Measurements from ENCODE around the gene PPM1H.

PPM1H gene

GRCh38 chr12:62912644-62913043 is 22.3 kb downstream of the PPM1H start:
- no peaks in the 10 kb centered on the region for H3K9me3 ChIP-seq (ENCODE audit: control insufficient read depth in 5 of 5, low read length in 5 of 5)
- H3K27me3 ChIP-seq (ENCODE audit: control insufficient read depth in 5 of 5, insufficient read depth in 4 of 5, low read length in 5 of 5) = no peaks in the 10 kb centered on the region
- H3K27ac ChIP-seq (ENCODE audit: low read depth, low read length) = no peak overlapping the region
- H3K9ac ChIP-seq (ENCODE audit: low read length in 5 of 5) = no peak overlapping the region
- no peaks in the 10 kb centered on the region for H3K36me3 ChIP-seq (ENCODE audit: control insufficient read depth in 5 of 5, insufficient read depth in 5 of 5, low read length in 5 of 5)
- H3K4me1 ChIP-seq (ENCODE audit: control insufficient read depth in 5 of 5, insufficient read depth in 5 of 5, low read length in 5 of 5) = peaks cover 0 to 4% (median 0%) of the 10 kb centered on the region in 5 donors
- H3K4me3 ChIP-seq (ENCODE audit: low read depth in 1 of 5, low read length in 5 of 5) = no peak overlapping the region

GRCh38 chr12:62911286-62911685 is 23.7 kb downstream of the PPM1H start:
- peaks cover 0 to 4% (median 0%) of the 10 kb centered on the region in 5 donors for H3K4me1 ChIP-seq (ENCODE audit: control insufficient read depth in 5 of 5, insufficient read depth in 5 of 5, low read length in 5 of 5)
- no peak overlapping the region for H3K4me3 ChIP-seq (ENCODE audit: low read depth in 1 of 5, low read length in 5 of 5)
- H3K27me3 ChIP-seq (ENCODE audit: control insufficient read depth in 5 of 5, insufficient read depth in 4 of 5, low read length in 5 of 5) = no peaks in the 10 kb centered on the region
- no peak overlapping the region for H3K9ac ChIP-seq (ENCODE audit: low read length in 5 of 5)
- H3K9me3 ChIP-seq (ENCODE audit: control insufficient read depth in 5 of 5, low read length in 5 of 5) = no peaks in the 10 kb centered on the region
- H3K27ac ChIP-seq (ENCODE audit: low read depth, low read length) = no peak overlapping the region
- H3K36me3 ChIP-seq (ENCODE audit: control insufficient read depth in 5 of 5, insufficient read depth in 5 of 5, low read length in 5 of 5) = no peaks in the 10 kb centered on the region

GRCh38 chr12:62910549-62911169 is 24.3 kb downstream of the PPM1H start:
- no peaks in the 10 kb centered on the region for H3K36me3 ChIP-seq (ENCODE audit: control insufficient read depth in 5 of 5, insufficient read depth in 5 of 5, low read length in 5 of 5)
- no peak overlapping the region for H3K9ac ChIP-seq (ENCODE audit: low read length in 5 of 5)
- no peaks in the 10 kb centered on the region for H3K9me3 ChIP-seq (ENCODE audit: control insufficient read depth in 5 of 5, low read length in 5 of 5)
- H3K4me3 ChIP-seq (ENCODE audit: low read depth in 1 of 5, low read length in 5 of 5) = no peak overlapping the region
- no peak overlapping the region for H3K27ac ChIP-seq (ENCODE audit: low read depth, low read length)
- no peaks in the 10 kb centered on the region for H3K27me3 ChIP-seq (ENCODE audit: control insufficient read depth in 5 of 5, insufficient read depth in 4 of 5, low read length in 5 of 5)
- peaks cover 0 to 4% (median 0%) of the 10 kb centered on the region in 5 donors for H3K4me1 ChIP-seq (ENCODE audit: control insufficient read depth in 5 of 5, insufficient read depth in 5 of 5, low read length in 5 of 5)

- Histone ChIP-seq H3K27me3 (ENCODE audit: control insufficient read depth in 5 of 5, insufficient read depth in 4 of 5, low read length in 5 of 5) (no peaks in the 10 kb centered on the region), H3K4me3 (ENCODE audit: low read depth in 1 of 5, low read length in 5 of 5) (no peak overlapping the region), H3K36me3 (ENCODE audit: control insufficient read depth in 5 of 5, insufficient read depth in 5 of 5, low read length in 5 of 5) (no peaks in the 10 kb centered on the region), H3K9ac (ENCODE audit: low read length in 5 of 5) (no peak overlapping the region), H3K9me3 (ENCODE audit: control insufficient read depth in 5 of 5, low read length in 5 of 5) (no peaks in the 10 kb centered on the region), H3K4me1 (ENCODE audit: control insufficient read depth in 5 of 5, insufficient read depth in 5 of 5, low read length in 5 of 5) (peaks cover 0 to 3% (median 0%) of the 10 kb centered on the region in 5 donors), H3K27ac (ENCODE audit: low read depth, low read length) (no peak overlapping the region)
Observed at GRCh38 chr12:62909340-62909739, 25.6 kb downstream of the PPM1H start.

DNA sequence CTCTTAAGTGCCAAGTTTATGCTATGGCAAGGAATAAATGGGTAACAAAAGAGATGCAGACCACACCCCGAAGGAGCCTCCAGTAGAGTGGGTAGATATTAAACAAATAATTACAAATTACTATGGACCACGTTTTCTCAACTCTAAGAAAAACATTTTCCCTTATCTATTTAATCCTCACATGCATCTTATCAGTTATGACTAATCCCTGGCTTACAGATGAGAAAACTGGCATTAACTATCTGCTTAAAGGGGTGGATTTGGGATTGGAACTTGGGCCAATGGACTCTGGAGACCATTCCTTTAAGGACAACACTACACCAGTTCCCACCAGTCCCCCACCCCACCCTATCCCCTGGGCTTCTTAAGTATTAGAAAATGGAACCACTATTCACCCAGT is 26.3 kb downstream of the PPM1H start:
- no peaks in the 10 kb centered on the region for H3K36me3 ChIP-seq (ENCODE audit: control insufficient read depth in 5 of 5, insufficient read depth in 5 of 5, low read length in 5 of 5)
- no peak overlapping the region for H3K4me3 ChIP-seq (ENCODE audit: low read depth in 1 of 5, low read length in 5 of 5)
- H3K27me3 ChIP-seq (ENCODE audit: control insufficient read depth in 5 of 5, insufficient read depth in 4 of 5, low read length in 5 of 5) = no peaks in the 10 kb centered on the region
- H3K4me1 ChIP-seq (ENCODE audit: control insufficient read depth in 5 of 5, insufficient read depth in 5 of 5, low read length in 5 of 5) = peaks cover 0 to 3% (median 0%) of the 10 kb centered on the region in 5 donors
- no peaks in the 10 kb centered on the region for H3K9me3 ChIP-seq (ENCODE audit: control insufficient read depth in 5 of 5, low read length in 5 of 5)
- no peak overlapping the region for H3K9ac ChIP-seq (ENCODE audit: low read length in 5 of 5)
- H3K27ac ChIP-seq (ENCODE audit: low read depth, low read length) = no peak overlapping the region

DNA sequence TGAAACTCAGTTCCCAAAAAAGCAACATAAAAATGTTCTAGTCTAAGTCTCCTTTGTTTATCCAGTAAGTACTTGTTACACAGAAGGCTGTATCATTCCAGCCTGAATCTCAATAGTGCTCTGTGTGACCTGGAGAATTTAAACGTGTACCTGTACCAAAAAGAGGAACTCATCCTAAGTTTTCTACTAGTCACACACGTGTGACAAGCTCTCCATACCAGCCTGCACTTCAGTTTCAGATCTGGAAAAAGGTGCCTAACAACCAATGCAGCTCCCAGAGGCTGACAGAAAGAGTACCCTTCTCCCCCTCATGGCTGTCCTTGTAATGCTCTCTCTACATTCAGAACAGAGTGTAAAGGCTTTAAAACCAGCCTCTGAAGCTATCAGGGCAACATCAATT is 27.4 kb downstream of the PPM1H start:
- H3K27ac ChIP-seq (ENCODE audit: low read depth, low read length) = no peak overlapping the region
- H3K27me3 ChIP-seq (ENCODE audit: control insufficient read depth in 5 of 5, insufficient read depth in 4 of 5, low read length in 5 of 5) = no peaks in the 10 kb centered on the region
- H3K36me3 ChIP-seq (ENCODE audit: control insufficient read depth in 5 of 5, insufficient read depth in 5 of 5, low read length in 5 of 5) = no peaks in the 10 kb centered on the region
- H3K9ac ChIP-seq (ENCODE audit: low read length in 5 of 5) = no peak overlapping the region
- no peaks in the 10 kb centered on the region for H3K9me3 ChIP-seq (ENCODE audit: control insufficient read depth in 5 of 5, low read length in 5 of 5)
- no peak overlapping the region for H3K4me3 ChIP-seq (ENCODE audit: low read depth in 1 of 5, low read length in 5 of 5)
- H3K4me1 ChIP-seq (ENCODE audit: control insufficient read depth in 5 of 5, insufficient read depth in 5 of 5, low read length in 5 of 5) = peaks cover 0 to 8% (median 0%) of the 10 kb centered on the region in 5 donors

GRCh38 chr12:62907078-62907477 is 27.9 kb downstream of the PPM1H start:
- no peak overlapping the region for H3K27ac ChIP-seq (ENCODE audit: low read depth, low read length)
- H3K36me3 ChIP-seq (ENCODE audit: control insufficient read depth in 5 of 5, insufficient read depth in 5 of 5, low read length in 5 of 5) = no peaks in the 10 kb centered on the region
- no peaks in the 10 kb centered on the region for H3K9me3 ChIP-seq (ENCODE audit: control insufficient read depth in 5 of 5, low read length in 5 of 5)
- no peak overlapping the region for H3K9ac ChIP-seq (ENCODE audit: low read length in 5 of 5)
- H3K4me3 ChIP-seq (ENCODE audit: low read depth in 1 of 5, low read length in 5 of 5) = no peak overlapping the region
- H3K27me3 ChIP-seq (ENCODE audit: control insufficient read depth in 5 of 5, insufficient read depth in 4 of 5, low read length in 5 of 5) = no peaks in the 10 kb centered on the region
- peaks cover 0 to 9% (median 0%) of the 10 kb centered on the region in 5 donors for H3K4me1 ChIP-seq (ENCODE audit: control insufficient read depth in 5 of 5, insufficient read depth in 5 of 5, low read length in 5 of 5)

DNA sequence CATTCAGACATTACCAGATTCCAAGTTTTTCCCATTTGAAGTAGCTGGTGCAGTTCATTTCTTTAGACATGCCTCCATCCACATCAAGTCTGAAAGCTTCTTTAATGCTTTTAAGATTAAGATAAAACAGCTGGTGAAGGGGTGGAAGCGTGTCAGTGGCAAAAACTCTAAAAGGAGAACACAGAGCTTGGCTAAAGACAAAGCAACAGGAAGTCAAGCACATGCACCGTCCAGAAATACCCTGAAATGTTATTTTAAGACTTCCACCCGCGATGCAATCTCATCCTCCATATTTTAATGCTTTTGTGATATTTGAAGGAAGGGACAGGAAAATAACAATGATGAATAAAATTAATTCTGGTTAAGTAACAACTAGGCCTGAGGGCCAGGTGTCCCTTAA is 31.8 kb downstream of the PPM1H start:
- no peak overlapping the region for H3K27ac ChIP-seq (ENCODE audit: low read depth, low read length)
- no peaks in the 10 kb centered on the region for H3K9me3 ChIP-seq (ENCODE audit: control insufficient read depth in 5 of 5, low read length in 5 of 5)
- peaks cover 0 to 31% (median 3%) of the 10 kb centered on the region in 5 donors for H3K4me1 ChIP-seq (ENCODE audit: control insufficient read depth in 5 of 5, insufficient read depth in 5 of 5, low read length in 5 of 5)
- H3K4me3 ChIP-seq (ENCODE audit: low read depth in 1 of 5, low read length in 5 of 5) = peak overlapping the region in 1 of 5 donors; percentile 9
- no peaks in the 10 kb centered on the region for H3K36me3 ChIP-seq (ENCODE audit: control insufficient read depth in 5 of 5, insufficient read depth in 5 of 5, low read length in 5 of 5)
- H3K27me3 ChIP-seq (ENCODE audit: control insufficient read depth in 5 of 5, insufficient read depth in 4 of 5, low read length in 5 of 5) = no peaks in the 10 kb centered on the region
- no peak overlapping the region for H3K9ac ChIP-seq (ENCODE audit: low read length in 5 of 5)

- Histone ChIP-seq H3K9me3 (ENCODE audit: control insufficient read depth in 5 of 5, low read length in 5 of 5) (no peaks in the 10 kb centered on the region), H3K9ac (ENCODE audit: low read length in 5 of 5) (no peak overlapping the region), H3K27me3 (ENCODE audit: control insufficient read depth in 5 of 5, insufficient read depth in 4 of 5, low read length in 5 of 5) (no peaks in the 10 kb centered on the region), H3K4me3 (ENCODE audit: low read depth in 1 of 5, low read length in 5 of 5) (no peak overlapping the region), H3K27ac (ENCODE audit: low read depth, low read length) (no peak overlapping the region), H3K4me1 (ENCODE audit: control insufficient read depth in 5 of 5, insufficient read depth in 5 of 5, low read length in 5 of 5) (peaks cover 0 to 31% (median 3%) of the 10 kb centered on the region in 5 donors), H3K36me3 (ENCODE audit: control insufficient read depth in 5 of 5, insufficient read depth in 5 of 5, low read length in 5 of 5) (no peaks in the 10 kb centered on the region)
Observed at GRCh38 chr12:62900686-62901272, 34.2 kb downstream of the PPM1H start.

DNA sequence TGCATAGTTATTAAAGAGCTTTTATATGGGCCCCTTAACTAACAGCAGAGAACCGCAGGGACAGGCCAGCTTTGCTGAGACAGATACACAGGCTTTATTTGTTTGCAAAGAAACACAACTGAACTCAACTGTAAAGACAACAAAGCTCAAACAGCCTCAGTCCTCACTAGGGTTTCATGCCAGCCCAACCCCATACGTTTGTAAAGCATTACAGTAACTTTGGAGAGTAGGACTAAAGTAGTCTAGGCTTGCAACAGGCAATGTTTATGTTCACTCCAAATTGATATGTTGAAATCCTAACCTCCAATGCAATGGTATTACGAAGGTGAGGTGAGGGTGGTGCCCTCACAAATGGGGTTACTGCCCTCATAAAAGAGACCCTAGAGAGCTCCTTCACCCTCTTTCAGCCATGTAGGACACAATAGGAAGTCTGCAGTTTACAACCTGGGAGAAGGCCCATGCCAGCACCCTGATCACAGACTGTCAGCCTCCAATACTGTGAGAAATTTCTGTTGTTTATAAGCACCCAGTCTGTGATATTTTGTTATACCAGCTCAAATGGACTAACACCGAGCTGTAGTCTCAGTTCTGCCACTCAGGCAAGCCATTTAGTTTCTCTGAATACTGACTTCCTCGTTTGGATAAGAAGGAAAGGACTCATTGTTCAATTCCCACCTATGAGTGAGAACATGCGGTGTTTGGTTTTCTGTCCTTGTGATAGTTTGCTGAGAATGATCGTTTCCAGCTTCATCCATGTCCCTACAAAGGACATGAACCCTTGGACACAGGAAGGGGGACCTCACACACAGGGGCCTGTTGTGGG is 35.2 kb downstream of the PPM1H start:
- Histone ChIP-seq H3K27ac (ENCODE audit: low read depth, low read length) (no peak overlapping the region), H3K9ac (ENCODE audit: low read length in 5 of 5) (no peak overlapping the region), H3K27me3 (ENCODE audit: control insufficient read depth in 5 of 5, insufficient read depth in 4 of 5, low read length in 5 of 5) (no peaks in the 10 kb centered on the region), H3K36me3 (ENCODE audit: control insufficient read depth in 5 of 5, insufficient read depth in 5 of 5, low read length in 5 of 5) (no peaks in the 10 kb centered on the region), H3K9me3 (ENCODE audit: control insufficient read depth in 5 of 5, low read length in 5 of 5) (no peaks in the 10 kb centered on the region), H3K4me3 (ENCODE audit: low read depth in 1 of 5, low read length in 5 of 5) (no peak overlapping the region), H3K4me1 (ENCODE audit: control insufficient read depth in 5 of 5, insufficient read depth in 5 of 5, low read length in 5 of 5) (peaks cover 0 to 31% (median 3%) of the 10 kb centered on the region in 5 donors)

Measured in subcutaneous abdominal adipose tissue (tissue), 5 donors.